ENCODE measurements around the gene KRTAP29-1.
"Not testable (repeated sequence)": the region's sequence is repeated elsewhere in the genome, so short reads cannot be mapped to it uniquely, and the experiment has no call there.

The KRTAP29-1 gene

DNA sequence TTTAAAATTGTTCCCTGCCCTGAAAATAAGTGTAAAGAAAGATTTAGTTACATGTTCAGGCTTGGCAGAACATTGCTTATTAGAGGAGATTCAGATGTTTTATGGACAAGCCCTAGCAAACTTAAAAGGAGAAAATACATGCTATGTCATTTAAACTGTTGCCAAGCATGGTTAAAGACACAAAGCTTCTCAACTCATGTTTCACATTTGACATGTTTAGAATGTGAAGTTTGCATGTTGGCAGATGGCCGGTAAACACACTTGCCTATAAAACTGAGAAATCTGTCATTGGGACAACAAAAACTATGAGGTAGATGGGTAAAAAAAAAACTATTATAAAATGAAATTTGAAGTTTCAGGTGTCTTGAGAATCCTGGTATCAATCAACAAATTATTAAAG lies 5.8 kb downstream of the KRTAP29-1 start:
- no peak for DNase-seq

GRCh38 chr17:41294016-41294415 lies 8.6 kb downstream of the KRTAP29-1 start:
- DNase-seq, result no peak

DNA sequence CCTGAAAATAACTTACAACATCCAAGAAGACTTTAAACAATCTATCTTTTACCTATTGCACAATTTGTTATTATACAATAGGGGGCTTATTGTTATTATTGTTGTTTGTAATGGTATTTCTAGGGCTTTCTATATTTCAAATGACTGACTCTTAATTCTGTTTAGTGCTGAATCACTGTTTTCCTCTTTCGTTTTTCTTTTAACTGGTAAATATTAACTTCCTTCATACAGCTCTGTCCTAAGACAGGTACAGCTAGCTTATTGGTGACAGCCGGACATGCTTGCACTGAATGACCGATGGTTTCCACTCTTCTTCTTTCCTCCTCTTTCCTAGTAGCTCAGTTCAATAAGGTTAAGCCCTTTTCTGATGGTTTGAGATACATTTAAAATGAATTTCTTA lies 15.6 kb downstream of the KRTAP29-1 start:
- no peak for DNase-seq

GRCh38 chr17:41284546-41284945 lies 18.1 kb downstream of the KRTAP29-1 start:
- DNase-seq, result no peak

DNA sequence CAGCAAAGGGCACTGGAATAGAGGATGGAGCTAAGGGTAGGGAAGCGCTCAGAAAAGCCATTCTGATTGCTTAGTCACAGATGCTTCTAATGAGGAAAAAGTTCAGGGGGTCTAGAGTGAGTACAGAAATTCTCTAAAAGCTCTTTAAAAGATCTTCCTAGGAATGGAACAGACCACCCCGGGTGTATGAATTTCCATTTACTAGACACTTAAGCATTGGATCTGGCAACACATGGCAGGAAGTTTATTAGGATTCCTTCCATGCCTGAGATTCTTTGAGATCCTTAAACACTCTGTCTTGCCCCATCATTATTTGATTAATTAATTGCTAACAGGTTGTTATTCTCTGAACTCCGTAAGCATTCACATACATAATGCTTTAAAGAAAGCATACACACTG lies 18.6 kb downstream of the KRTAP29-1 start:
- DNase-seq, result no peak

GRCh38 chr17:41278176-41278955 lies 24.3 kb downstream of the KRTAP29-1 start:
- DNase-seq, result no peak

DNA sequence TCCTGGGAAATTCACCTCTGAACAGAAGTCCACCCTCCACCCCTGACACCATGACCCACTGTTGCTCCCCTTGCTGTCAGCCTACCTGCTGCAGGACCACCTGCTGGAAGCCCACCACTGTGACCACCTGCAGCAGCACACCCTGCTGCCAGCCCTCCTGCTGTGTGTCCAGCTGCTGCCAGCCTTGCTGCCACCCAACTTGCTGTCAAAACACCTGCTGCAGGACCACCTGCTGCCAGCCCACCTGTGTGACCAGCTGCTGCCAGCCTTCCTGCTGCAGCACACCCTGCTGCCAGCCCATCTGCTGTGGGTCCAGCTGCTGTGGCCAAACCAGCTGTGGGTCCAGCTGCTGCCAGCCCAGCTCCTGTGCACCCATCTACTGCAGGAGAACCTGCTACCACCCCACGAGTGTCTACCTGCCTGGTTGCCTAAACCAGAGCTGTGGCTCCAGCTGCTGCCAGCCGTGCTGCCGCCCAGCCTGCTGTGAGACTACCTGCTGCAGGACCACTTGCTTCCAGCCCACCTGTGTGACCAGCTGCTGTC lies 26.9 kb downstream of the KRTAP29-1 start, which contains the start of gene KRTAP9-7:
KRTAP9-7 (plus strand) TSS at position 51 of the 543 bp plus-strand sequence; CDS start at position 51, 0 bp downstream.
- not testable (repeated sequence) for DNase-seq

- no peak for DNase-seq
Observed at GRCh38 chr17:41271858-41272257, 30.8 kb downstream of the KRTAP29-1 start.

DNA sequence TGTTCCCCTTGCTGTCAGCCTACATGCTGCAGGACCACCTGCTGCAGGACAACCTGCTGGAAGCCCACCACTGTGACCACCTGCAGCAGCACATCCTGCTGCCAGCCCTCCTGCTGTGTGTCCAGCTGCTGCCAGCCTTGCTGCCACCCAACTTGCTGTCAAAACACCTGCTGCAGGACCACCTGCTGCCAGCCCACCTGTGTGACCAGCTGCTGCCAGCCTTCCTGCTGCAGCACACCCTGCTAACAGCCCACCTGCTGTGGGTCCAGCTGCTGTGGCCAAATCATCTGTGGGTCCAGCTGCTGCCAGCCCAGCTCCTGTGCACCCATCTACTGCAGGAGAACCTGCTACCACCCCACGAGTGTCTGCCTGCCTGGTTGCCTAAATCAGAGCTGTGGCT lies 31.3 kb downstream of the KRTAP29-1 start:
- not testable (repeated sequence) for DNase-seq

GRCh38 chr17:41267711-41268110 lies 34.9 kb downstream of the KRTAP29-1 start:
- DNase-seq, result no peak

DNA sequence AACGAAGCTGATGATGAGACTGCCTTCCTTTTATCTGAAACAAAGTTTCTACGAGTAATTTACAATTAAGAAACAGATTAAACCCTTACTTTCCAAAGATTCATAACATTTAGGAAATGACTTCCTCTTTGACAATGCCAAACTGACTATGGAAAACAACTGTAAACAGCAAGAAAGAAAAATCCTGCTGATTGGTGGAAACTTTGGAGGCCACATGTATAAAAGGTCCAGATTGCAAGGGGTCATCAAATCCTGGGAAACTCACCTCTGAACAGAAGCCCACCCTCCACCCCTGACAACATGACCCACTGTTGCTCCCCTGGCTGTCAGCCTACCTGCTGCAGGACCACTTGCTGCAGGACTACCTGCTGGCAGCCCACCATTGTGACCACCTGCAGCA lies 37.6 kb downstream of the KRTAP29-1 start, which contains the start of gene KRTAP9-6:
KRTAP9-6 (plus strand) TSS at position 301 of the 400 bp plus-strand sequence; CDS start at position 301, 0 bp downstream.
- DNase-seq, result no peak

DNA sequence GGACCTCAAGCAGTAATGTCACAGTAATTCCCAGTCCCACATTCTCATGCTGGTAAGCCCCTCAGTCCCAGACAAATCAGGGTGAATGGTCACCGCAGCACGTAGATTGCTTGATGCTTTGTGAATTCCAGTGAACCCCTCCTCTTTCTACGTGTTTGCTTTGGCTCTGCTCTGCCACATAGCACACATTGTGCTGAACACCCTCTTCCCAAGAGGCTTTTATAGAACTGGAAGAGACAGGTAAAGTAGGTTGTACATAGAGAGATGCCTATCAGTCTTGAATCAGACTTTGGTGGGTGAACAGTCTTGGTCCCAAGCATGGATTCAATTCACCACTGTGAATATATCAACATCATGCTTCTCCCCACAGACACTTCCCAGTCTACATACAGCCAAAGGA lies 38.1 kb downstream of the KRTAP29-1 start:
- DNase-seq, result no peak

DNA sequence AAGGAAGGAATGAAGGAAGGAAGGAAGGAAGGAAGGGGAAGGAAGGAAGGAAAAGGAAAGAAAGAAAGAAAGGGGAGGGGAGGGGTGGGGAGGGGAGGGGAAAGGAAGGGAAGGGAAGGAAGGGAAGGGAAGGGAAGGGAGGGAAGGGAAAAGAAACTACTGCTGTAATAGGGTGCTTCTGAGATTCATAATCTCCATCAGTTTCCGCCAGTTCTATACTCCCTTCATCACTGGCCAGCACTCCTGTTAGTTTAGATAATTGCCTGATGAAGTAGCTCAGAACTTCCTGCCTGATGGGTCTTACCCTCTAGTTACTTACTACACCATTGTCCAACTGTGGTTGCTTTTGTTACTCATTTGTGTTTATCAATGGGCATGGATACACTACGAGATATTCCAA lies 39.4 kb downstream of the KRTAP29-1 start:
- DNase-seq, result no peak

DNA sequence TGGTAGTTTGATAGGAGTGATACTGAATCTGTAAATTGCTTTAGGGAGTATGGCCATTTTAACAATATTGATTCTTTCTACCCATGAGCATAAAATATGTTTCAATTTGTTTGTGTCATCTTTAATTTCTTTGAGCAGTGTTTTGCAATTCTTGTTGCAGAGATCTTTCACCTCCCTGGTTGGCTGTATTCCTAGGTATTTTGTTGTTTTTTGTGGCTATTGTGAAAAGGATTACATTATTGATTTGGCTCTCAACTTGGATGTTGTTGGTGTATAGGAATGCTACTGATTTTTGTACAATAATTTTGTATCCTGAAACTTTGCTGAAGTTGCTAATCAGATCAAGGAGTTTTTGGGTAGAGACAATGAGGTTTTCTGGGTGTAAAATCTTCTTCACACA lies 44.2 kb downstream of the KRTAP29-1 start:
- no peak for DNase-seq

DNA sequence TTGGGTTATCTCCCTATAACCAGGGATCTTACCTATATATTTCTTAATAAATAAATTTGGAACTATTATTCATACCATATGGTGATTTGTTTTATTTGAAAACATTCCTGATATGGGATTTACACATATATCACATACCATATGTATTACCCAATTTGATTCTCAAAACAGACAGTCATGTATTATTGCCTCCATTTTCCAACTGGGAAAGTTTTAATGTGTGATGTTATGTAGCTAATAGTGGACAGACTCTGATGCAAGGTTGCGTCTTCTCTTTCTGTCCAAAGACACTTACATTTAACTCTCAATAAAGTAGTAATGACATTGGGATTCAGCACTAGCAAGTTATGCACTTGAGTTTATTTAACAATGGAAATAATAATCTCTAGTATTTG lies 46.4 kb downstream of the KRTAP29-1 start:
- DNase-seq, result no peak

GRCh38 chr17:41255381-41256290 lies 47.0 kb downstream of the KRTAP29-1 start, which contains the start of gene KRTAP9-9:
Gene KRTAP9-9 (plus strand): TSS chr17:41255384.
- not testable (repeated sequence) for DNase-seq

DNA sequence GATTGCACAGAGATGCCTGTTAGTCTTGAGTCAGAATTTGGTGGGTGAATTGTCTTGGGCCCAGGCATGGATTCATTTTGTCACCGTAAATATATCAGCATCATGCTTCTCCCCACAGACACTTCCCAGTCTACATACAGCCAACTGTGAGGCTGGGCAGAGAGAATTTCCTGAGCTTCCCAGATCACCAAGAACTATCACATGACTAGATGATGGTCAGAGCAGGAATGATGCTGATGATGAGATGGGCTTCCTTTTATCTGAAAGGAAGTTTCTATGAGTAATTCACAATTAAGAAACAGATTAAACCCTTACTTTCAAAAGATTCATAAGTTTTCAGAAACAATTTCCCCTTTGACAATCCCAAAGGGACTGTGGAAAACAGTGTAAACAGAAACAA lies 47.8 kb downstream of the KRTAP29-1 start:
- DNase-seq, result no peak
